Progenitor cell of endocrine pancreas (in vitro differentiated cells): ENCODE measurements around the gene RPS6KB1. TPM values are rescaled to one million over a fixed set of nuclear protein-coding genes. Genes with fewer than 3 reads are reported as not detected.

Experiments used
- DNase-seq: peaks from one replicate; pipeline ENCODE4 v3.0.0; 2021; ENCODE audit warnings: low spot score; ENCODE audit not compliant: unreplicated experiment
- H3K27ac Mint-ChIP-seq: 2 replicates; pipeline ENCODE4 v1.8.0; 2021; ENCODE audit warnings: mild to moderate bottlenecking, moderate library complexity, mixed read lengths
- H3K27me3 Mint-ChIP-seq: 2 replicates; pipeline ENCODE4 v1.8.0; 2021; ENCODE audit warnings: mixed read lengths
- H3K36me3 Mint-ChIP-seq: 2 replicates; pipeline ENCODE4 v1.8.0; 2022; ENCODE audit warnings: mixed read lengths; ENCODE audit not compliant: insufficient read depth
- H3K4me1 Mint-ChIP-seq: 2 replicates; pipeline ENCODE4 v1.8.0; 2021; ENCODE audit warnings: low read depth, mixed read lengths
- H3K4me3 Mint-ChIP-seq: 2 replicates; pipeline ENCODE4 v1.8.0; 2021; ENCODE audit warnings: low read depth, mild to moderate bottlenecking, moderate library complexity, mixed read lengths
- H3K9me3 Mint-ChIP-seq: 2 replicates; pipeline ENCODE4 v1.8.0; 2021; ENCODE audit warnings: low read depth, mixed read lengths
- CTCF ChIP-seq: fragments of 200-600 bp; sonication (generic); IDR thresholded peaks from one replicate; pipeline ENCODE4 v1.5.0; 2021; ENCODE audit warnings: antibody characterized with exemption, mild to moderate bottlenecking; ENCODE audit not compliant: unreplicated experiment
- long read RNA-seq: library from polyadenylated mRNA; unstranded; transcript quantifications from one replicate; pipeline ENCODE4 v2.0.0, GENCODE V29; 2020
- total RNA-seq: library from RNA; stranded (reverse); gene quantifications from 2 replicates; pipeline ENCODE4 v1.2.1, GENCODE V29; 2021

Gene RPS6KB1
- total RNA-seq: 48.9 and 53.8 TPM in 2 replicates
- long read RNA-seq, full-length matches to known transcripts: 120 of 165 reads
- long read RNA-seq, partial matches to known transcripts: 7 of 165 reads
- long read RNA-seq, other reads (novel, unspliced or antisense): 38 of 165 reads

GRCh38 chr17:59892924-59893675 lies at the start of gene RPS6KB1, which contains the start of gene TUBD1:
RPS6KB1 (plus strand) TSS chr17:59893121; CDS start chr17:59893185, 64 bp downstream.
TUBD1 (minus strand) TSS chr17:59892943; CDS start chr17:59891002, 1,941 bp downstream.
- Mint-ChIP-seq H3K27me3 (no peaks in the 10 kb centered on the region), H3K4me3 (peak within 1 kb of the TSS; percentile 99), H3K36me3 (peaks cover 9% of the 10 kb centered on the region), H3K27ac (peak within 1 kb of the TSS; percentile 99), H3K4me1 (peaks cover 20% of the 10 kb centered on the region), H3K9me3 (no peaks in the 10 kb centered on the region)
- no peak for TF ChIP-seq CTCF
- peak; percentile 89 for DNase-seq

GRCh38 chr17:59844884-59845594 lies 47.9 kb upstream of the RPS6KB1 start:
- Mint-ChIP-seq H3K4me1 (peaks cover 56% of the 10 kb centered on the region), H3K27me3 (no peaks in the 10 kb centered on the region), H3K36me3 (peaks cover 24% of the 10 kb centered on the region), H3K4me3 (no peak overlapping the region), H3K27ac (peak overlapping the region; percentile 93), H3K9me3 (no peaks in the 10 kb centered on the region)
- no peak for DNase-seq
- TF ChIP-seq CTCF: no peak

- no peak for TF ChIP-seq CTCF
- H3K36me3 Mint-ChIP-seq: peaks cover 18% of the 10 kb centered on the region
- no peaks in the 10 kb centered on the region for H3K9me3 Mint-ChIP-seq
- H3K27me3 Mint-ChIP-seq: no peaks in the 10 kb centered on the region
- no peak for DNase-seq
- H3K27ac Mint-ChIP-seq: peak overlapping the region; percentile 93
- peaks cover 49% of the 10 kb centered on the region for H3K4me1 Mint-ChIP-seq
- no peak overlapping the region for H3K4me3 Mint-ChIP-seq
Observed at GRCh38 chr17:59845595-59846393, 47.1 kb upstream of the RPS6KB1 start.

GRCh38 chr17:59846394-59847165 lies 46.3 kb upstream of the RPS6KB1 start:
- Mint-ChIP-seq H3K4me3 (no peak overlapping the region), H3K27ac (peak overlapping the region; percentile 91), H3K9me3 (no peaks in the 10 kb centered on the region), H3K27me3 (no peaks in the 10 kb centered on the region), H3K36me3 (peaks cover 10% of the 10 kb centered on the region), H3K4me1 (peaks cover 42% of the 10 kb centered on the region)
- TF ChIP-seq CTCF: no peak
- no peak for DNase-seq
